Bronchus fibroblast of lung (primary cell): Measurements from ENCODE around the gene CIB4. TPM values are rescaled to one million over a fixed set of nuclear protein-coding genes. Genes with fewer than 3 reads are reported as not detected.

Source experiments
- total RNA-seq: library from RNA; depleted of rRNA; stranded (reverse); fragments of >200 nt; gene quantifications from 2 replicates; pipeline ENCODE4 v1.2.3, GENCODE V29; 2015

CIB4 gene
- total RNA-seq = not detected in 2 replicates

GRCh38 chr2:26640781-26641564 is at the start of gene CIB4:
TSS of gene CIB4 (minus strand) at chr2:26641366. CDS start at chr2:26641314, 52 bp downstream.

Other genes with a start within 250 kb of the CIB4 start
- not detected in 2 replicates for gene DRC1, start 239.4 kb downstream of the CIB4 start, total RNA-seq
- not detected in 2 replicates for gene OTOF, start 163.2 kb downstream of the CIB4 start, total RNA-seq
- gene KCNK3, start 51.4 kb upstream of the CIB4 start, total RNA-seq = not detected in 2 replicates
- gene SLC35F6, start 122.9 kb upstream of the CIB4 start, total RNA-seq = 43.4 and 45.6 TPM in 2 replicates
- gene CENPA, start 144.7 kb upstream of the CIB4 start, total RNA-seq = 23.4 and 25.1 TPM in 2 replicates
- not detected in 2 replicates for gene DPYSL5, start 206.8 kb upstream of the CIB4 start, total RNA-seq